Hematopoietic multipotent progenitor cell (in vitro differentiated cells): ENCODE data around the gene HSD11B2. TPM values are rescaled to one million over a fixed set of nuclear protein-coding genes. Genes with fewer than 3 reads are reported as not detected.

ENCODE experiments used
- DNase-seq, 3 donors: peaks; one replicate each; pipeline ENCODE4 v3.0.0-alpha.2; 2011 to 2015; ENCODE audit warnings: low read depth in 2 of 3, low spot score in 2 of 3
- total RNA-seq: library from RNA; depleted of rRNA; stranded (reverse); fragments of >200 nt; gene quantifications from one replicate; pipeline ENCODE4 v1.2.3, GENCODE V29; 2012

Gene HSD11B2
- total RNA-seq, 1 donor: 0.27 TPM

DNA sequence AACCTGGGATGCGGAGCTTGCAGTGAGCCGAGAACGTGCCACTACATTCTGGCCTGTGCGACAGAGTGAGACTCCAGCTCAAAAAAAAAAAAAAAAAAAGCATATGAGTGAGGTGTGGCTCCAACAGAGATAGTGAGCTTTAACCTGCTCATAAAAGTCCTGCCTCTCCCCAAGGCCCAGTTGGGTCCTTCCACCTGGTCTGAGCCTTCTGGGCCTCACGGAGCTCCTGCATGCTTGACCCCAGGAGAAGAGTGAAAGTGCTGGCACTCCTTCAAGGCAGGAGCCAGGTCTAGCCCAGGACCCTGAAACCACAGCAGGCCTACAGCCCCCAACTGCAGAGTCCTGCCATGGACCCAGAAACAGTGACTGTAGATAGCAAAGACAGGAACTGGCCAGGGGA, 17.7 kb downstream of the HSD11B2 start:
- no peak for DNase-seq

DNA sequence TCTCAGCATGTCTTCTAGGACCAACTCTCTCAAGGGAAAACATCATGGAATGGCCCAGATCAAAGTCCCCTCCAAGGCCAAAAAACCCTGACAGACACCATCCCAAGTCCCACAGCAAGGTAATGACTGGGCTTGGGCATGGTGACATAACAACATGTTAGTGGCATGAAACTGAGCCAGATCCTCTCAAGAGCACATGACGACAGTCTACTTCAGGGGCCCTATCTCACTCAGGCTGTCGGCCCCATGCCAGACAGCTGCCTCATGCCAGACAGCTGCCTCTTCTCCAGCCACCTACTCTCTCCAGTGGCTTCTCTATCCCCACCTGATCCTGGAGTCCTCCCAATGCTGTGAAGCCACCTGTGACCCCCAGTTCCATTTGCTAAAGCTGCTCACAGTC, 18.4 kb downstream of the HSD11B2 start:
- no peak for DNase-seq

DNA sequence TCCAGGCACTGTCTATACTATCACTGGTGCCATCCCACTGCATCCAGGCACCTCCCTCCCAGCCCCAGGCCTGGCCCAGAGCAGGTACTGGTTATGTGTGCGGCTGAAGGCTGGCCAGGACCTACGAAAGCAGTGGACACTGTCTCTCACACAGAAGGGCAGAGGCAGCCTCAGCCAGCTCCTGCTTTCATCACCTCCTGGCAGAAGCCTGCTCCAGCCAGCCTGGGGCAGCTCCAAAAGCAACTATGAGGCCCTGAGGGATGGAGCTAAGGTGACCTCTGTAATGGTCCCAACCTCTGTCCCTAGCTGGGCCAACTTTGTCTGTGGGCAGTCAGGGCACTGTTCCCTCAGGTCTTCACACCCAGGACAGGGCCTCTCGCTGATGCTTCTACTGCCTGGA, 18.8 kb downstream of the HSD11B2 start:
- no peak for DNase-seq

DNA sequence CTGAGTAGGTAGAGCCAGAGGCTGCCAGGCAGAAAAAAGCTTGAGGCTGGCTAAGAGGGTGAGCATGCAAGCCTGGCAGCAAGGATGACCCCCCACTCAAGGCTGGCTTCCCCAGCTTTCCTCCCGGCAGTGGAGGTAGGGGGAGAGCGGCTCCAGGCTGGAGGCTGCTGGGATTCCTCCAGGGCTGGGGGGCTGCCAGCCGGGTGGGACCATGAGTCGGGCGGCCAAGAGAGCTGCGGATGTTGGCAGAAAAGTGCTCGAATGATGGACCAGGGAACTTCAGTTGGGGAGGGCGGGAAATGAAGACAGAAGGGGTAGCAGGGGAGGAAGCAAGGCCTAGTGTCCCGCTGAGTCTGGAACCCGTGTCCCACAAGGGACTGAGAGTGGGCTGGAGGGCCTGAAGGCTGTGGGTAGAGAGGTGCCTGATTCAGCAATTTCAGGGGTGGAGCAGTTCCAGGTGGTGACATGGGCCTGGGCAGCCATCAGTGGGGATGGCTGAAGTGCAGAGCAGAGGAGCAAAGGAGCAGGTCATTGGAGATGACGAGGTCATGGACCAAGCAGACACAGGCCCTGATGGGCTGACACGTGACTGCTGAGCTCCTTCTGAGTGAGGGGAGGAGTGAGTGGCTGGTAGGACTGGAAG, 20.3 kb downstream of the HSD11B2 start:
- no peak for DNase-seq

DNA sequence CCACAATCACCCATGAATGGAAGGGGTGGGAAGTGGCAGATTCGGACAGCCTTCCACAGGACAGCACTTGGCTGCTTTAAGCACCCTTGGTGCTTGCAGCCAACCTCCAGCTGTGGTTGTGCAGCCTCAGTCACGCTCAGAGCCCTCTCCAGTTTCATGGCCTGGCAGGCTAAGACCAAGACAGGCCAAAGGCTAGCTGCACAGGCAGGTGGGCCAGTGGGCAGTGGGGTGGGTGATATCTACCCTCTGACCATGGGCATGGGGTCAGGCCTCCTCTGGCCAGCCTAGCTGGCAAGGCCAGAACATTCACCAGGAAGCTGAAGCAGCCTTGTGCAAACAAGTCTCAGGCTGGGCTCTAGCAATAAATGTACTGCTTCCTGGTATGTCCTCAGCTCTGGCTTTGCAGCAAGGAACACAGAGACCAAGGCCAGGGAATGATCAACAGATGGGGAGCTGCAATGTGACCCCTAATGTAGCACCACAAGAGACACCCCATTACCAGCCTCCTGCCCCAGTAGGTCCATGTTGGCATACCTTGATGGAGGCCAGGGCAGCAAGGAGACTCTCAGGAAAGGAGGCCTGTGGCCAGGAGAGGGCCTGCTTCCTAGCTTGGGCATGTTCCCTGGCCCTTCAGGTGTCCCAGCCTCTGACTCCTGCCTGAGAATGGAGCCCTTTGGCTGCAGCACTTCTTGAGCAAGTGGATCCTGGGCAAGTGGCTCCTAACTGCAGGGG, 20.9 kb downstream of the HSD11B2 start:
- no peak for DNase-seq

DNA sequence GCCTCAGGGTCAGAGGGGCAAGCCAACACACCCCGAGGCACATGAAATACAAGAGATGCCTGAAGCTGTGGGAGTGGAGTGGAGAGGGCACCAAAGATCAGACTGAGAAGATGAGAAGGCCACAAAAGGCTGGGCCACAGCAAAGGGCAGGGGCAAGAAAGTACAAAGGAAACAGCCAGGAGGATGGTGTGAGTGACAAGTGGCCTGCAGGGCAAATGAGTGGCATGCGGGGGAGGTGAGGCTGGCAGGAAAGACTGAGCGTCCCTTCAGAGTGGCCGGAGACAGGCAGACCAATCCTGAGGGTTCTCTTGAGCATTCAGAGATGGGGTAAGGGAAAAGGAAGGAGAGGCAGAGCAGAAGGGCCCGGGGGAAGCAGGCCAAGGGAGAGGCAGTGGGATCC, 23.2 kb downstream of the HSD11B2 start:
- no peak for DNase-seq

DNA sequence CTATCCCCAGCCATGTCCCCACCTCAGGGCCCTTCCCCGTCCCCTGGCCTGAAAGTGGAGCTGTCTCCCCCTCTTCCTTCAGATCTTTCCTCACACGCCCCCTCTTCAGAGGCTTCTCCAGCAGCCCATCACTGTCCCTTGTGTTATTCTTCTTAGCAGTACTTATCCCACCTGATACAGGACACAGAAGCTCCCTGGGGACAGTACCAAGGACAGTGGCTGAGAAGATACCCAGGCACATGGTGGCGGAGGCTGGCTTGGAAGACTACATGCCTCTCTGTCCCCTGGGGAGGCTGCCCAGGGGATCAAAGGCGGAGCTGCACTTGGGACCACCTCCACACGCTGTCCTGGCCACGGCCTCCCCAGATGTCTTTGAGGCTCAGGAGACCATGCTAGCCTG, 23.9 kb downstream of the HSD11B2 start:
- no peak for DNase-seq

- DNase-seq: peak in 2 of 3 donors; percentile 21 to 41
Observed at GRCh38 chr16:67456391-67457081, 25.6 kb downstream of the HSD11B2 start.

GRCh38 chr16:67457611-67458010, 26.7 kb downstream of the HSD11B2 start:
- no peak for DNase-seq

DNA sequence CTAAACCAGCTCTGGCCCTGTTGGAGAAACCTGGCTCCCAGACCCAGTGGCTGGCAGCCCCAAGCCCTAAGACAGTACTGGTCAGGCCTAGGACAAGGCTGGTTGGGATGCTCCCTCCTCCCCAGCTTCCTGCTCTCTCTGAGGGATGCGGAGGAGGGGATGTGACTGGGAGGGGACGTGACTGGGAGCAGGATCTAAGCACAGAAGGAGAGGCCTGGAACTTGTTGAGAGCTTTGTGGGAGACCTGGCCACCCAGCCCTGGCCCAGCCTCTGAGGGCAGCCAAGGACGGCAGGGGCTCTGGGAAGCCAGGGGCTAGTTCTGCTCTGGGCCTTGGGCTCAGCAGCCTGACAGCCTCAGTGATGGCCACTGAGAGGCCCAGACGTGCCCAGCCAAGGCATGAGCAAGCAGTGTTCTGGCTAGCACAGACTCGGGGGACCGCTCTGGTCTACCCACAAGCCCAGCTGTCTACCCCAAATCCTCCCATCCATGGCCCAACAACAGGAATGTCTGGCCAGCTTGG, 27.3 kb downstream of the HSD11B2 start:
- no peak for DNase-seq

DNA sequence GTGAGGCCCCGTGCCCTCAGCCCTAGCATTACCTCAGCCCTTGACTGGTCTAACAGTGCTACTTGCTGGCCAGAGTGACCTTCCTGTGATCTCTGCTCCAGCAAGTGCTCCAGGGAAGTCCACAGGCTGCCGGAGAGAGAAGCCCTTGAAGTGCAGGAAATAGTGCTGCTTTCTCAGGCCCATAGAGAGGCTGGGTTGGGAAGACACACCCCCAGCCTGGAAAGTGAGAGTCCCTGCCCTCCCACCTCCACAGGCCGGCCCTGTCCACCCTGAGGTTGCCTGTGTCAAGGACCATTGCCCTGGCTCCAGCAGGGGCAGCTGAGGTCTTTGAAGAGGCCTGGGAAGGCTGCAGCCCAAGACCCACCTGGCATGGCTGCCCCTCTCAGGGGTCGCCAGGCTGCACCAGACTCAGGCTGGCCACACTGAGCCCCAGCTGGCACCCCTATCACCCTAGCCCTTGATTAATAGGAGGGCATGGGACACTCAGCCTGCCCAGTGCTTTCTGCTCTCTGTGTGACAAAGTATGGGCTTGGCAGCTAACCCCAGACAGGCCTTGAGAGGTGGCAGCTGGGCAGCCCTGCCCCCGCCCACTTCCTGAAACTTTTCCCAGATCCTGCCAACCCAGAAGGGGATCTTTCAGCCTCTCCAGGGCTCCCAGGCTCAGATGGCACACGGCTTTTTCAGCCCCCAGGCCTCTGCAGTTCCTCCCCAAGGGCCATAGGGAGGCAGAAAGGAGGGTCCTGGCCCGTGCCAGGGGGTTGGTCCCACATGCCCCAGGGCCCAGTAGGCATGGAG, 28.3 kb downstream of the HSD11B2 start:
- DNase-seq: no peak

DNA sequence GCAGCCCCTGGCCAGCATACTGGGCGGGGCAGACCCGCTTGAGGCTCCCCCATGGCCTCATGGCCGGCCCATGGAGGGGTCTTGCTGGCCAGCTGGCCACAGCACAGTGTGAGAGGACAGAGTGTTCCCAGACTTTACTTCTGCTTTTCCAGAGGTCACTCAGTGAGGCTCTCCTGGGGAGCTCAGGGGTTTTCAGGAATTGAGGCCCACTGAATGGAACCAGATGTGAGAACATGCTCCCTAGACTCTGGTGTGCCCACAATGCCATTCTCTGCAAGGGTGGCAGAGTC, 28.9 kb downstream of the HSD11B2 start:
- no peak for DNase-seq

DNA sequence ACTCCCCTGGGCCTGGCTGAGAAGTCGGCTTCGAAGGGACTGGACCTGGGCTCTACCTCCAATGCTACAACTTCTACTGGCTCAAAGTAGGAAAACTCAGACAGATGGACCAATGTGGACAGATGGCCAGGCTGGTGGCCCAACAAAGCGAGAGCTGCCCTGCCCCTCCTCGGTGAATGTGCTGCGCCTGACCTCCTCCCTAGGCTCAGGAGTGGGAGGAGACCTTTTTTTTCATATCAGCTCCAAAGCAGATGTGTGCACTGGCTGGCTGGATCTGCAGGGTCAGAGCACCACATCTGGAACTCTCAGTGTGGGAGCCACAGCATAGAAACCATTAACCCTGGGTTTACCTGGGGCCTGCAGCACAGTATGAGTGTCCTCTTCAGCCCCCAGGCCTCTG, 29.2 kb downstream of the HSD11B2 start:
- DNase-seq: no peak

DNA sequence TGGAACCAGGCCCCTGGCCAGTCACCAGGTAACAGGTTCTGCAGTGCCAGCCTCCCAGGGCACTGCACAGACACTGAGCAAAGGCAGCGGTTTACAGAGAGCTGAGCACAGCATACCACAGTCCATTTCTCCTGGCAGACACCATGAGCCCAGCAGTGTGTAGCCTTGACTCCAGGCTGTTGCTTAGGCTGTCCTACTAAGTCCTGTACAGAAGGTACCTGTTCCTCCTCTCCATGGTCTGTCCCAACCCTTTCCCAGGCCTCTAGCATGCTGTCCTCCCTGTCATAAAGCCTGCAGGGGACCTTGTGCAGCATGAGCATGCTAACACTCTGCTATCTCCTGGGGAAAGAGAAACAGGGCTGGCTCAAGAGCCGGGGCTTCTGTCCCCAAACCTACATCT, 30.0 kb downstream of the HSD11B2 start:
- DNase-seq: no peak

GRCh38 chr16:67461600-67462278, 30.8 kb downstream of the HSD11B2 start:
- no peak for DNase-seq

- no peak for DNase-seq
Observed at GRCh38 chr16:67462279-67462655, 31.3 kb downstream of the HSD11B2 start.

GRCh38 chr16:67463059-67463458, 32.1 kb downstream of the HSD11B2 start:
- no peak for DNase-seq

- DNase-seq: no peak
Observed at GRCh38 chr16:67463691-67464090, 32.8 kb downstream of the HSD11B2 start.

- no peak for DNase-seq
Observed at GRCh38 chr16:67464565-67464964, 33.6 kb downstream of the HSD11B2 start.

DNA sequence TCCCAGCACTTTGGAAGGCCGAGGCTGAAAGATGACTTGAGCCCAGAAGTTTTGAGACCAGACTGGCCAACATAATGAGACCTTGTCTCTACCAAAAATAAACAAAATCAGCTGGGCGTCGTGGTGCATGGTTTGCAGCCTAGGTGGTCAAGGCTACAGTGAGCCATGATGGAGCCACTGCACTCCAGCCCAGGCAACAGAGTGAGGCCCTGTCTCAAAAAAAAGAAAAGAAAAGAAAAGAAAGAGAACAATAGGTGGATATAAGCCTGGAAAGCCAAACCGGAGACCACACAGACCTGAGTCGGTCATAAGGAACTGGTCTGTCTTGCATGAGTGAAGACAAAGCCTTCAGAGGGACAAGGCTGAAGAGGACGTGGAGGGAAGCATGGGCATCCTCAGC, 35.7 kb downstream of the HSD11B2 start:
- DNase-seq: no peak

GRCh38 chr16:67468731-67469130, 37.8 kb downstream of the HSD11B2 start:
- DNase-seq: no peak
